DMS 273 (cell line): ENCODE results near the gene VPS29.
"Not testable (repeated sequence)": the region's sequence is repeated elsewhere in the genome, so short reads cannot be mapped to it uniquely, and the experiment has no call there.

Experiments used
- DNase-seq: peaks from one replicate; lab custom pipeline; 2025; ENCODE audit not compliant: unreplicated experiment; lab: John Stamatoyannopoulos, UW

VPS29 gene

GRCh38 chr12:110528277-110528839, 26.4 kb upstream of the VPS29 start:
- no peak for DNase-seq

GRCh38 chr12:110520876-110521712, 19.2 kb upstream of the VPS29 start:
- DNase-seq, result not testable (repeated sequence)

- DNase-seq, result not testable (repeated sequence)
These were observed 16.1 kb upstream of the VPS29 start for GRCh38 chr12:110518014-110518413.

- no peak for DNase-seq
These were observed 15.1 kb upstream of the VPS29 start for GRCh38 chr12:110516995-110517394.

GRCh38 chr12:110514363-110514762, 12.5 kb upstream of the VPS29 start:
- DNase-seq, result no peak

GRCh38 chr12:110513842-110514241, 11.9 kb upstream of the VPS29 start:
- DNase-seq, result no peak

- DNase-seq, result no peak
These were observed 6.2 kb upstream of the VPS29 start for GRCh38 chr12:110508071-110508586.

GRCh38 chr12:110505332-110505731, 3.4 kb upstream of the VPS29 start:
- DNase-seq, result no peak

GRCh38 chr12:110503432-110503831, 1.5 kb upstream of the VPS29 start:
- no peak for DNase-seq

- peak; percentile 77 for DNase-seq
These were observed 536 bp downstream of the VPS29 start for GRCh38 chr12:110501399-110501751.

- no peak for DNase-seq
These were observed 2.8 kb downstream of the VPS29 start for GRCh38 chr12:110498984-110499706.

GRCh38 chr12:110475426-110475825, 26.5 kb downstream of the VPS29 start:
- no peak for DNase-seq

GRCh38 chr12:110468214-110469048, 33.5 kb downstream of the VPS29 start, which contains the start of the genes FAM216A and GPN3:
Gene FAM216A (plus strand): TSS chr12:110468845. CDS start chr12:110468876, 31 bp downstream.
Gene GPN3 (minus strand): TSS chr12:110468257. CDS start chr12:110468203, 54 bp downstream.
- DNase-seq, result peak; percentile 98

- DNase-seq, result no peak
These were observed 34.1 kb downstream of the VPS29 start for GRCh38 chr12:110467847-110468213.

GRCh38 chr12:110466791-110467190, 35.1 kb downstream of the VPS29 start:
- DNase-seq, result no peak

- not testable (repeated sequence) for DNase-seq
These were observed 36.1 kb downstream of the VPS29 start for GRCh38 chr12:110465765-110466164.

- no peak for DNase-seq
These were observed 36.9 kb downstream of the VPS29 start for GRCh38 chr12:110465024-110465423.

- DNase-seq, result not testable (repeated sequence)
These were observed 40.7 kb downstream of the VPS29 start for GRCh38 chr12:110461189-110461588.

GRCh38 chr12:110458756-110459155, 43.2 kb downstream of the VPS29 start:
- no peak for DNase-seq

GRCh38 chr12:110453569-110454296, 48.2 kb downstream of the VPS29 start:
- no peak for DNase-seq
